Measurements from ENCODE around the gene WSCD1. TPM values are rescaled to one million over a fixed set of nuclear protein-coding genes. Genes with fewer than 3 reads are reported as not detected.

WSCD1 gene
- total RNA-seq, 1 donor from 2014 or later = 16.1 TPM

GRCh38 chr17:6140728-6141330 is 70.7 kb downstream of the WSCD1 start:
- H3K27me3 Mint-ChIP-seq = peaks cover 30% of the 10 kb centered on the region
- H3K9me3 Mint-ChIP-seq = no peaks in the 10 kb centered on the region
- TF ChIP-seq CTCF (conservative IDR thresholded peaks at IDR 0.05) = no peak
- no peaks in the 10 kb centered on the region for H3K36me3 Mint-ChIP-seq
- DNase-seq (ENCODE audit: extremely low spot score, unreplicated experiment) = no peak
- no peak overlapping the region for H3K27ac Mint-ChIP-seq
- H3K4me1 Mint-ChIP-seq (ENCODE audit: unreplicated experiment) = no peaks in the 10 kb centered on the region
- H3K4me3 Mint-ChIP-seq = no peak overlapping the region

GRCh38 chr17:6142701-6143100 is 72.5 kb downstream of the WSCD1 start:
- no peaks in the 10 kb centered on the region for H3K36me3 Mint-ChIP-seq
- no peaks in the 10 kb centered on the region for H3K4me1 Mint-ChIP-seq (ENCODE audit: unreplicated experiment)
- no peak overlapping the region for H3K4me3 Mint-ChIP-seq
- H3K27me3 Mint-ChIP-seq = peaks cover 23% of the 10 kb centered on the region
- DNase-seq (ENCODE audit: extremely low spot score, unreplicated experiment) = no peak
- no peak overlapping the region for H3K27ac Mint-ChIP-seq
- H3K9me3 Mint-ChIP-seq = no peaks in the 10 kb centered on the region
- TF ChIP-seq CTCF (conservative IDR thresholded peaks at IDR 0.05) = no peak

- H3K27ac Mint-ChIP-seq = no peak overlapping the region
- no peaks in the 10 kb centered on the region for H3K36me3 Mint-ChIP-seq
- H3K27me3 Mint-ChIP-seq = peaks cover 25% of the 10 kb centered on the region
- H3K9me3 Mint-ChIP-seq = no peaks in the 10 kb centered on the region
- no peaks in the 10 kb centered on the region for H3K4me1 Mint-ChIP-seq (ENCODE audit: unreplicated experiment)
- no peak overlapping the region for H3K4me3 Mint-ChIP-seq
- DNase-seq (ENCODE audit: extremely low spot score, unreplicated experiment) = no peak
- TF ChIP-seq CTCF (conservative IDR thresholded peaks at IDR 0.05) = no peak
Observed at GRCh38 chr17:6145946-6146345, 75.8 kb downstream of the WSCD1 start.

GRCh38 chr17:6147042-6147441 is 76.9 kb downstream of the WSCD1 start:
- Mint-ChIP-seq H3K9me3 (no peaks in the 10 kb centered on the region), H3K36me3 (no peaks in the 10 kb centered on the region)

GRCh38 chr17:6153375-6153774 is 83.2 kb downstream of the WSCD1 start:
- Mint-ChIP-seq H3K9me3 (no peaks in the 10 kb centered on the region), H3K4me1 (ENCODE audit: unreplicated experiment) (no peaks in the 10 kb centered on the region), H3K36me3 (no peaks in the 10 kb centered on the region), H3K27ac (no peak overlapping the region), H3K27me3 (peaks cover 34% of the 10 kb centered on the region), H3K4me3 (no peak overlapping the region)
- TF ChIP-seq CTCF (conservative IDR thresholded peaks at IDR 0.05) = no peak
- no peak for DNase-seq (ENCODE audit: extremely low spot score, unreplicated experiment)

More at GRCh38 chr17:6147042-6147441, 76.9 kb downstream of the WSCD1 start:
- Mint-ChIP-seq H3K27ac (no peak overlapping the region), H3K4me1 (ENCODE audit: unreplicated experiment) (no peaks in the 10 kb centered on the region), H3K27me3 (peaks cover 23% of the 10 kb centered on the region), H3K4me3 (no peak overlapping the region)
- DNase-seq (ENCODE audit: extremely low spot score, unreplicated experiment) = no peak
- no peak for TF ChIP-seq CTCF (conservative IDR thresholded peaks at IDR 0.05)

- no peaks in the 10 kb centered on the region for H3K36me3 Mint-ChIP-seq
- peaks cover 18% of the 10 kb centered on the region for H3K4me1 Mint-ChIP-seq (ENCODE audit: unreplicated experiment)
- no peak overlapping the region for H3K27ac Mint-ChIP-seq
- DNase-seq (ENCODE audit: extremely low spot score, unreplicated experiment) = no peak
- TF ChIP-seq CTCF (conservative IDR thresholded peaks at IDR 0.05) = no peak
- H3K27me3 Mint-ChIP-seq = peaks cover 28% of the 10 kb centered on the region
- H3K4me3 Mint-ChIP-seq = no peak overlapping the region
- no peaks in the 10 kb centered on the region for H3K9me3 Mint-ChIP-seq
Observed at GRCh38 chr17:6157716-6158115, 87.5 kb downstream of the WSCD1 start.

All from type B pancreatic cell (in vitro differentiated cells).